H1 (cell line): ENCODE measurements around the gene TBC1D23.

Source experiments
- BACH1 ChIP-seq: IDR thresholded peaks from 2 replicates; pipeline ENCODE4 v1.6.1; 2012; ENCODE audit warnings: low read length, improper control_type of control experiment
- EP300 ChIP-seq, 2 experiments: IDR thresholded peaks; 1 replicate in 1 of 2; 2 replicates in 1 of 2; pipeline ENCODE4 v1.6.1; 2011 to 2012; ENCODE audit warnings: low read depth in 2 of 2, low read length in 2 of 2, mild to moderate bottlenecking in 2 of 2, borderline replicate concordance in 1 of 2, inconsistent platforms in 1 of 2, moderate library complexity in 1 of 2
- RFX5 ChIP-seq: IDR thresholded peaks from 2 replicates; pipeline ENCODE4 v1.6.1; 2011; ENCODE audit warnings: low read depth, low read length, improper control_type of control experiment, borderline replicate concordance
- TCF12 ChIP-seq: IDR thresholded peaks from 2 replicates; pipeline ENCODE4 v1.6.1; 2011; ENCODE audit warnings: low read depth, mild to moderate bottlenecking, low read length
- TF ChIP-seq, protein P1 (sequence below): IDR thresholded peaks from 2 replicates; pipeline ENCODE4 v1.6.1; 2012; ENCODE audit warnings: inconsistent platforms
- TF ChIP-seq, protein P2 (sequence below), 3 experiments: IDR thresholded peaks; 1 replicate in 2 of 3; 2 replicates in 1 of 3; pipeline versions ENCODE4 v1.5.1 to v1.6.1; 2011; ENCODE audit warnings: low read length in 3 of 3, mild to moderate bottlenecking in 3 of 3, inconsistent platforms in 2 of 3, low read depth in 1 of 3, moderate library complexity in 1 of 3; ENCODE audit not compliant: insufficient read depth in 1 of 3; ENCODE audit errors: control extremely low read depth in 1 of 3

DNA sequence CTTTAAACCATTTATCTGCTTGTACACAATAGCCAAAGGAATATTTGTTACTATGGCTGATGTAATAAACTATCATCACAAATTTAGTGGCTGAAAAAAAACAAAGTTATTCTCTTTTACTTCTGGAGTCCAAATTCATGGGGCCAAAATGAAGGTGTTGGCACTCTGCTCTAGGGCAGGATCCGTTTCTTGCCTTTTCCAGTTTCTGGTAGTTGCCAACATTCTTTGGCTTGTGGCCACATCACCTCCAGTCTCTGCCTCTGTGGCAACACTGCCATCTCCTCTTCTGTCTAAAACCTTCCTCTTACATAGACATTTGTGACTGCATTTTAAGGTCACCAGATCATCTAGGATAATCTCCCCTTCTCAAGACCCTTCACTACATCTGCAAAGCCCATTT lies 101.1 kb downstream of the TBC1D23 start:
- TF ChIP-seq EP300 (IDR thresholded peaks at IDR 0.05; ENCODE audit: borderline replicate concordance in 1 of 2, low read depth in 2 of 2, low read length in 2 of 2) (no peak), RFX5 (no peak), TCF12 (no peak), BACH1 (no peak)
- TF ChIP-seq, protein P1, sequence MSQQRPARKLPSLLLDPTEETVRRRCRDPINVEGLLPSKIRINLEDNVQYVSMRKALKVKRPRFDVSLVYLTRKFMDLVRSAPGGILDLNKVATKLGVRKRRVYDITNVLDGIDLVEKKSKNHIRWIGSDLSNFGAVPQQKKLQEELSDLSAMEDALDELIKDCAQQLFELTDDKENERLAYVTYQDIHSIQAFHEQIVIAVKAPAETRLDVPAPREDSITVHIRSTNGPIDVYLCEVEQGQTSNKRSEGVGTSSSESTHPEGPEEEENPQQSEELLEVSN, result no peak
- TF ChIP-seq, protein P2, sequence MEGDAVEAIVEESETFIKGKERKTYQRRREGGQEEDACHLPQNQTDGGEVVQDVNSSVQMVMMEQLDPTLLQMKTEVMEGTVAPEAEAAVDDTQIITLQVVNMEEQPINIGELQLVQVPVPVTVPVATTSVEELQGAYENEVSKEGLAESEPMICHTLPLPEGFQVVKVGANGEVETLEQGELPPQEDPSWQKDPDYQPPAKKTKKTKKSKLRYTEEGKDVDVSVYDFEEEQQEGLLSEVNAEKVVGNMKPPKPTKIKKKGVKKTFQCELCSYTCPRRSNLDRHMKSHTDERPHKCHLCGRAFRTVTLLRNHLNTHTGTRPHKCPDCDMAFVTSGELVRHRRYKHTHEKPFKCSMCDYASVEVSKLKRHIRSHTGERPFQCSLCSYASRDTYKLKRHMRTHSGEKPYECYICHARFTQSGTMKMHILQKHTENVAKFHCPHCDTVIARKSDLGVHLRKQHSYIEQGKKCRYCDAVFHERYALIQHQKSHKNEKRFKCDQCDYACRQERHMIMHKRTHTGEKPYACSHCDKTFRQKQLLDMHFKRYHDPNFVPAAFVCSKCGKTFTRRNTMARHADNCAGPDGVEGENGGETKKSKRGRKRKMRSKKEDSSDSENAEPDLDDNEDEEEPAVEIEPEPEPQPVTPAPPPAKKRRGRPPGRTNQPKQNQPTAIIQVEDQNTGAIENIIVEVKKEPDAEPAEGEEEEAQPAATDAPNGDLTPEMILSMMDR (IDR thresholded peaks at IDR 0.05; ENCODE audit: control extremely low read depth in 1 of 3, insufficient read depth in 1 of 3, low read depth in 1 of 3, low read length in 3 of 3), result no peak
